ENCODE data around the gene PER2. TPM values are rescaled to one million over a fixed set of nuclear protein-coding genes. Genes with fewer than 3 reads are reported as not detected.
"Not testable (repeated sequence)": the region's sequence is repeated elsewhere in the genome, so short reads cannot be mapped to it uniquely, and the experiment has no call there.

Gene PER2
- total and polyA plus RNA-seq, 12 donors: 1.3 to 11.4 (median 4.8) TPM

GRCh38 chr2:238272156-238272555, 16.3 kb downstream of the PER2 start:
- Histone ChIP-seq H3K9me3 (replicated peaks in 1 of 3) (no peaks in the 10 kb centered on the region), H3K36me3 (replicated peaks in 1 of 2) (peaks cover 0 to 51% of the 10 kb centered on the region in 2 donors), H3K27ac (no peak overlapping the region), H3K4me1 (replicated peaks in 1 of 2) (no peaks in the 10 kb centered on the region), H3K4me3 (no peak overlapping the region), H3K27me3 (no peaks in the 10 kb centered on the region)
- DNase-seq: no peak
- no peak for TF ChIP-seq CTCF (IDR thresholded peaks at IDR 0.05)
- no peak for TF ChIP-seq POLR2A (IDR thresholded peaks at IDR 0.05)
- WGBS, 4 donors: 97 to 100% (median 98%) methylated on average over 2 to 4 of the region's 4 CpGs
- intact Hi-C loops (cut with DNase I): no loop called here

- H3K4me1 ChIP-seq (replicated peaks in 1 of 2); intact Hi-C loops (cut with DNase I); H3K9me3 ChIP-seq (replicated peaks in 1 of 3); H3K4me3 ChIP-seq; H3K27me3 ChIP-seq; H3K27ac ChIP-seq; DNase-seq: not testable (repeated sequence)
- peaks cover 0 to 48% of the 10 kb centered on the region in 2 donors for H3K36me3 ChIP-seq (replicated peaks in 1 of 2)
- 67 to 82% (median 74%) methylated on average over 8 of the region's 8 CpGs for whole genome bisulfite sequencing, 4 donors
These were observed 16.7 kb downstream of the PER2 start for GRCh38 chr2:238271686-238272085.

- WGBS, 4 donors: 86 to 89% (median 88%) methylated on average over 12 to 13 of the region's 13 CpGs
- Histone ChIP-seq H3K4me1 (replicated peaks in 1 of 2) (no peaks in the 10 kb centered on the region), H3K9me3 (replicated peaks in 1 of 3) (no peaks in the 10 kb centered on the region), H3K4me3 (no peak overlapping the region), H3K36me3 (replicated peaks in 1 of 2) (peaks cover 0 to 48% of the 10 kb centered on the region in 2 donors), H3K27me3 (no peaks in the 10 kb centered on the region), H3K27ac (no peak overlapping the region)
- intact Hi-C loops (cut with DNase I): no loop called here
- DNase-seq: no peak
- TF ChIP-seq POLR2A (IDR thresholded peaks at IDR 0.05) (no peak), CTCF (IDR thresholded peaks at IDR 0.05) (no peak)
These were observed 17.3 kb downstream of the PER2 start for GRCh38 chr2:238271061-238271554.

- peaks cover 0 to 47% of the 10 kb centered on the region in 2 donors for H3K36me3 ChIP-seq (replicated peaks in 1 of 2)
These were observed 17.8 kb downstream of the PER2 start for GRCh38 chr2:238270606-238271005.

More at GRCh38 chr2:238270606-238271005, 17.8 kb downstream of the PER2 start:
- no peak for DNase-seq
- Histone ChIP-seq H3K27ac (no peak overlapping the region), H3K4me3 (no peak overlapping the region), H3K27me3 (no peaks in the 10 kb centered on the region), H3K4me1 (replicated peaks in 1 of 2) (no peaks in the 10 kb centered on the region), H3K9me3 (replicated peaks in 1 of 3) (no peaks in the 10 kb centered on the region)
- intact Hi-C loops (cut with DNase I): no loop called here
- 84 to 95% (median 91%) methylated on average over 7 to 9 of the region's 9 CpGs for WGBS, 4 donors
- TF ChIP-seq POLR2A (IDR thresholded peaks at IDR 0.05) (no peak), CTCF (IDR thresholded peaks at IDR 0.05) (no peak)
